ENCODE results near the gene RBM14.

RBM14 gene

GRCh38 chr11:66649903-66650302 is 33.5 kb downstream of the RBM14 start:
- Histone ChIP-seq H3K9me3 (ENCODE audit: insufficient read depth, low read length) (no peaks in the 10 kb centered on the region), H3K4me1 (ENCODE audit: insufficient read depth, insufficient read length) (no peaks in the 10 kb centered on the region), H3K36me3 (ENCODE audit: insufficient read depth, insufficient read length, low read length) (peaks cover 83% of the 10 kb centered on the region), H3K9ac (ENCODE audit: insufficient read length, low read depth) (no peak overlapping the region), H3K4me3 (ENCODE audit: insufficient read length, low read depth) (no peak overlapping the region), H3K27me3 (ENCODE audit: insufficient read depth, insufficient read length) (no peaks in the 10 kb centered on the region)
- no peak for DNase-seq (ENCODE audit: low read depth, low spot score)
- TF ChIP-seq YY1 (IDR thresholded peaks at IDR 0.05; ENCODE audit: insufficient read depth, insufficient read length) (no peak), ZNF274 (IDR thresholded peaks at IDR 0.05; ENCODE audit: low read depth, low read length) (no peak), SUZ12 (IDR thresholded peaks at IDR 0.05; ENCODE audit: extremely low read depth, insufficient read depth, insufficient read length) (no peak)

GRCh38 chr11:66651016-66651415 is 34.6 kb downstream of the RBM14 start:
- no peak overlapping the region for H3K4me3 ChIP-seq (ENCODE audit: insufficient read length, low read depth)
- no peaks in the 10 kb centered on the region for H3K27me3 ChIP-seq (ENCODE audit: insufficient read depth, insufficient read length)
- H3K4me1 ChIP-seq (ENCODE audit: insufficient read depth, insufficient read length): no peaks in the 10 kb centered on the region
- H3K9ac ChIP-seq (ENCODE audit: insufficient read length, low read depth): no peak overlapping the region
- H3K36me3 ChIP-seq (ENCODE audit: insufficient read depth, insufficient read length, low read length): peaks cover 73% of the 10 kb centered on the region
- DNase-seq (ENCODE audit: low read depth, low spot score): no peak
- no peaks in the 10 kb centered on the region for H3K9me3 ChIP-seq (ENCODE audit: insufficient read depth, low read length)
- TF ChIP-seq YY1 (IDR thresholded peaks at IDR 0.05; ENCODE audit: insufficient read depth, insufficient read length): no peak
- no peak for TF ChIP-seq ZNF274 (IDR thresholded peaks at IDR 0.05; ENCODE audit: low read depth, low read length)
- TF ChIP-seq SUZ12 (IDR thresholded peaks at IDR 0.05; ENCODE audit: extremely low read depth, insufficient read depth, insufficient read length): no peak

- H3K4me1 ChIP-seq (ENCODE audit: insufficient read depth, insufficient read length): no peaks in the 10 kb centered on the region
- H3K9me3 ChIP-seq (ENCODE audit: insufficient read depth, low read length): no peaks in the 10 kb centered on the region
- peaks cover 70% of the 10 kb centered on the region for H3K36me3 ChIP-seq (ENCODE audit: insufficient read depth, insufficient read length, low read length)
- H3K27me3 ChIP-seq (ENCODE audit: insufficient read depth, insufficient read length): no peaks in the 10 kb centered on the region
- no peak overlapping the region for H3K4me3 ChIP-seq (ENCODE audit: insufficient read length, low read depth)
- DNase-seq (ENCODE audit: low read depth, low spot score): no peak
- no peak overlapping the region for H3K9ac ChIP-seq (ENCODE audit: insufficient read length, low read depth)
- TF ChIP-seq SUZ12 (IDR thresholded peaks at IDR 0.05; ENCODE audit: extremely low read depth, insufficient read depth, insufficient read length) (no peak), ZNF274 (IDR thresholded peaks at IDR 0.05; ENCODE audit: low read depth, low read length) (no peak), YY1 (IDR thresholded peaks at IDR 0.05; ENCODE audit: insufficient read depth, insufficient read length) (no peak)
Observed at GRCh38 chr11:66652651-66653050, 36.2 kb downstream of the RBM14 start.

- H3K36me3 ChIP-seq (ENCODE audit: insufficient read depth, insufficient read length, low read length): peaks cover 70% of the 10 kb centered on the region
- no peaks in the 10 kb centered on the region for H3K9me3 ChIP-seq (ENCODE audit: insufficient read depth, low read length)
- H3K4me3 ChIP-seq (ENCODE audit: insufficient read length, low read depth): no peak overlapping the region
- H3K27me3 ChIP-seq (ENCODE audit: insufficient read depth, insufficient read length): no peaks in the 10 kb centered on the region
- no peaks in the 10 kb centered on the region for H3K4me1 ChIP-seq (ENCODE audit: insufficient read depth, insufficient read length)
- no peak for DNase-seq (ENCODE audit: low read depth, low spot score)
- no peak for TF ChIP-seq ZNF274 (IDR thresholded peaks at IDR 0.05; ENCODE audit: low read depth, low read length)
- no peak for TF ChIP-seq YY1 (IDR thresholded peaks at IDR 0.05; ENCODE audit: insufficient read depth, insufficient read length)
- no peak for TF ChIP-seq SUZ12 (IDR thresholded peaks at IDR 0.05; ENCODE audit: extremely low read depth, insufficient read depth, insufficient read length)
- H3K9ac ChIP-seq (ENCODE audit: insufficient read length, low read depth): no peak overlapping the region
Observed at GRCh38 chr11:66653123-66653522, 36.7 kb downstream of the RBM14 start.

GRCh38 chr11:66659763-66660162 is 43.3 kb downstream of the RBM14 start:
- TF ChIP-seq ZNF274 (IDR thresholded peaks at IDR 0.05; ENCODE audit: low read depth, low read length) (no peak), YY1 (IDR thresholded peaks at IDR 0.05; ENCODE audit: insufficient read depth, insufficient read length) (no peak), SUZ12 (IDR thresholded peaks at IDR 0.05; ENCODE audit: extremely low read depth, insufficient read depth, insufficient read length) (no peak)
- H3K27me3 ChIP-seq (ENCODE audit: insufficient read depth, insufficient read length): no peaks in the 10 kb centered on the region
- no peak overlapping the region for H3K9ac ChIP-seq (ENCODE audit: insufficient read length, low read depth)
- H3K4me1 ChIP-seq (ENCODE audit: insufficient read depth, insufficient read length): no peaks in the 10 kb centered on the region
- no peak overlapping the region for H3K4me3 ChIP-seq (ENCODE audit: insufficient read length, low read depth)
- peaks cover 67% of the 10 kb centered on the region for H3K36me3 ChIP-seq (ENCODE audit: insufficient read depth, insufficient read length, low read length)
- DNase-seq (ENCODE audit: low read depth, low spot score): no peak
- H3K9me3 ChIP-seq (ENCODE audit: insufficient read depth, low read length): no peaks in the 10 kb centered on the region

- Histone ChIP-seq H3K9me3 (ENCODE audit: insufficient read depth, low read length) (no peaks in the 10 kb centered on the region), H3K9ac (ENCODE audit: insufficient read length, low read depth) (no peak overlapping the region), H3K36me3 (ENCODE audit: insufficient read depth, insufficient read length, low read length) (peaks cover 80% of the 10 kb centered on the region), H3K4me1 (ENCODE audit: insufficient read depth, insufficient read length) (no peaks in the 10 kb centered on the region), H3K27me3 (ENCODE audit: insufficient read depth, insufficient read length) (no peaks in the 10 kb centered on the region), H3K4me3 (ENCODE audit: insufficient read length, low read depth) (no peak overlapping the region)
- DNase-seq (ENCODE audit: low read depth, low spot score): no peak
- TF ChIP-seq ZNF274 (IDR thresholded peaks at IDR 0.05; ENCODE audit: low read depth, low read length): no peak
- no peak for TF ChIP-seq SUZ12 (IDR thresholded peaks at IDR 0.05; ENCODE audit: extremely low read depth, insufficient read depth, insufficient read length)
- TF ChIP-seq YY1 (IDR thresholded peaks at IDR 0.05; ENCODE audit: insufficient read depth, insufficient read length): no peak
Observed at GRCh38 chr11:66663741-66664296, 47.4 kb downstream of the RBM14 start.

GRCh38 chr11:66665369-66665768 is 48.9 kb downstream of the RBM14 start:
- peaks cover 80% of the 10 kb centered on the region for H3K36me3 ChIP-seq (ENCODE audit: insufficient read depth, insufficient read length, low read length)
- TF ChIP-seq SUZ12 (IDR thresholded peaks at IDR 0.05; ENCODE audit: extremely low read depth, insufficient read depth, insufficient read length): no peak
- no peak for TF ChIP-seq YY1 (IDR thresholded peaks at IDR 0.05; ENCODE audit: insufficient read depth, insufficient read length)
- TF ChIP-seq ZNF274 (IDR thresholded peaks at IDR 0.05; ENCODE audit: low read depth, low read length): no peak
- DNase-seq (ENCODE audit: low read depth, low spot score): no peak
- H3K4me3 ChIP-seq (ENCODE audit: insufficient read length, low read depth): no peak overlapping the region
- no peaks in the 10 kb centered on the region for H3K4me1 ChIP-seq (ENCODE audit: insufficient read depth, insufficient read length)
- no peak overlapping the region for H3K9ac ChIP-seq (ENCODE audit: insufficient read length, low read depth)
- no peaks in the 10 kb centered on the region for H3K9me3 ChIP-seq (ENCODE audit: insufficient read depth, low read length)
- no peaks in the 10 kb centered on the region for H3K27me3 ChIP-seq (ENCODE audit: insufficient read depth, insufficient read length)

All from NT2/D1 (cell line).